ENCODE results near the gene DOCK2.
A peak's percentile ranks its signal among the peaks of the same experiment; 100 is the strongest.
"Not testable (repeated sequence)": the region's sequence is repeated elsewhere in the genome, so short reads cannot be mapped to it uniquely, and the experiment has no call there.

DOCK2 gene

GRCh38 chr5:169808880-169809279 is 171.8 kb downstream of the DOCK2 start:
- H3K27ac ChIP-seq (ENCODE audit: extremely low read depth, low read depth, low read length); H3K9me3 ChIP-seq (ENCODE audit: control insufficient read depth, insufficient read depth, low read depth, low read length); H3K4me3 ChIP-seq (ENCODE audit: low read depth, low read length); H3K4me1 ChIP-seq (ENCODE audit: control insufficient read depth, insufficient read depth, low read length); H3K36me3 ChIP-seq (ENCODE audit: control insufficient read depth in 2 of 2, insufficient read depth in 1 of 2, low read length in 2 of 2): not testable (repeated sequence)
- ChIA-PET CTCF (interaction anchor here (0.7 kb wide), 1 partner anchor 23 kb away, joined by 3 read pairs; no protein-coding TSS in a partner anchor), POLR2A (interaction anchor here (0.7 kb wide), 1 partner anchor 18 kb away, joined by 6 read pairs; no protein-coding TSS in a partner anchor)

GRCh38 chr5:169809281-169809680 is 172.2 kb downstream of the DOCK2 start:
- Histone ChIP-seq H3K27ac (ENCODE audit: extremely low read depth, low read depth, low read length) (no peak overlapping the region), H3K4me1 (ENCODE audit: control insufficient read depth, insufficient read depth, low read length) (no peaks in the 10 kb centered on the region), H3K9me3 (ENCODE audit: control insufficient read depth, insufficient read depth, low read depth, low read length) (no peaks in the 10 kb centered on the region), H3K36me3 (ENCODE audit: control insufficient read depth in 2 of 2, insufficient read depth in 1 of 2, low read length in 2 of 2) (no peaks in the 10 kb centered on the region), H3K4me3 (ENCODE audit: low read depth, low read length) (no peak overlapping the region)
- ChIA-PET POLR2A (interaction anchor here (0.7 kb wide), 1 partner anchor 18 kb away, joined by 6 read pairs; no protein-coding TSS in a partner anchor), CTCF (interaction anchor here (0.7 kb wide), 1 partner anchor 23 kb away, joined by 3 read pairs; no protein-coding TSS in a partner anchor)
- 0 out of 2 replicates have a peak, but pooled peaks have one; percentile 23 for TF ChIP-seq SCRT2 (tag by site-specific recombination; IDR thresholded peaks at IDR 0.05)
- TF ChIP-seq ZNF629 (tag by site-specific recombination; IDR thresholded peaks at IDR 0.05) = no peak

GRCh38 chr5:169810524-169810923 is 173.4 kb downstream of the DOCK2 start:
- Histone ChIP-seq H3K36me3 (ENCODE audit: control insufficient read depth in 2 of 2, insufficient read depth in 1 of 2, low read length in 2 of 2) (no peaks in the 10 kb centered on the region), H3K4me1 (ENCODE audit: control insufficient read depth, insufficient read depth, low read length) (no peaks in the 10 kb centered on the region), H3K9me3 (ENCODE audit: control insufficient read depth, insufficient read depth, low read depth, low read length) (no peaks in the 10 kb centered on the region), H3K27ac (ENCODE audit: extremely low read depth, low read depth, low read length) (no peak overlapping the region), H3K4me3 (ENCODE audit: low read depth, low read length) (no peak overlapping the region)
- TF ChIP-seq ZNF223 (tag by site-specific recombination; IDR thresholded peaks at IDR 0.05) (no peak), ZNF366 (tag by site-specific recombination; conservative IDR thresholded peaks at IDR 0.05) (no peak), ZNF184 (tag by site-specific recombination; IDR thresholded peaks at IDR 0.05) (no peak), PBX3 (CRISPR knock-in tag; IDR thresholded peaks at IDR 0.05) (no peak), TCF7L2 (IDR thresholded peaks at IDR 0.05; ENCODE audit: borderline replicate concordance, low read depth, low read length) (no peak), KLF17 (tag by site-specific recombination; IDR thresholded peaks at IDR 0.05) (no peak), ZNF121 (tag by site-specific recombination; IDR thresholded peaks at IDR 0.05) (no peak), RBAK (tag by site-specific recombination; IDR thresholded peaks at IDR 0.05) (no peak), ZFP41 (tag by site-specific recombination; IDR thresholded peaks at IDR 0.05; ENCODE audit: borderline replicate concordance) (no peak), ZNF701 (tag by site-specific recombination; IDR thresholded peaks at IDR 0.05) (no peak), ZNF391 (tag by site-specific recombination; IDR thresholded peaks at IDR 0.05; ENCODE audit: borderline replicate concordance, low read depth) (no peak), WT1 (tag by site-specific recombination; IDR thresholded peaks at IDR 0.05) (no peak), ZNF510 (tag by site-specific recombination; IDR thresholded peaks at IDR 0.05; ENCODE audit: insufficient replicate concordance) (no peak), PRDM6 (tag by site-specific recombination; IDR thresholded peaks at IDR 0.05) (no peak), ZNF660 (tag by site-specific recombination; IDR thresholded peaks at IDR 0.05) (no peak), ZNF426 (tag by site-specific recombination; IDR thresholded peaks at IDR 0.05) (no peak), ZXDB (tag by site-specific recombination; IDR thresholded peaks at IDR 0.05) (no peak), PRDM1 (tag by site-specific recombination; IDR thresholded peaks at IDR 0.05) (no peak), ZNF548 (tag by site-specific recombination; IDR thresholded peaks at IDR 0.05) (no peak), GLIS1 (tag by site-specific recombination; IDR thresholded peaks at IDR 0.05) (no peak)
- POLR2A ChIA-PET = no interaction called here
- CTCF ChIA-PET = interaction anchor here (0.6 to 0.7 kb wide), 3 partner anchors 109 to 1133 kb away, joined by 3 to 7 read pairs (median 4); partner anchors contain the start of gene INSYN2B

All from HEK293 (cell line).